ENCODE measurements around the gene ADCY1. TPM values are rescaled to one million over a fixed set of nuclear protein-coding genes. Genes with fewer than 3 reads are reported as not detected.

The ADCY1 gene
- total and polyA plus RNA-seq, 4 donors: 0.33 to 20.1 (median 4.1) TPM

- DNase-seq (ENCODE audit: low spot score): no peak
- WGBS: 79% methylated on average over 7 of the region's 7 CpGs
- TF ChIP-seq TAF1 (conservative IDR thresholded peaks at IDR 0.05) (no peak), JUND (IDR thresholded peaks at IDR 0.05) (no peak), RXRA (IDR thresholded peaks at IDR 0.05) (no peak), NR2F2 (IDR thresholded peaks at IDR 0.05) (no peak), FOXA2 (IDR thresholded peaks at IDR 0.05) (no peak), SP1 (IDR thresholded peaks at IDR 0.05) (no peak), YY1 (IDR thresholded peaks at IDR 0.05) (no peak), MAX (IDR thresholded peaks at IDR 0.05) (no peak), ZBTB33 (IDR thresholded peaks at IDR 0.05) (no peak)
- Histone ChIP-seq H3K9me3 (ENCODE audit: control insufficient read depth in 4 of 4, low read length in 3 of 4) (peaks cover 0 to 6% (median 0%) of the 10 kb centered on the region in 4 donors), H3K27me3 (ENCODE audit: control insufficient read depth in 4 of 4, insufficient read depth in 4 of 4, low read length in 3 of 4) (no peaks in the 10 kb centered on the region), H3K27ac (ENCODE audit: low read depth in 1 of 2, low read length in 2 of 2) (no peak overlapping the region), H3K4me1 (ENCODE audit: control insufficient read depth in 4 of 4, insufficient read depth in 4 of 4, low read length in 3 of 4) (no peaks in the 10 kb centered on the region), H3K36me3 (ENCODE audit: control insufficient read depth in 4 of 4, insufficient read depth in 3 of 4, low read depth in 1 of 4, low read length in 3 of 4) (no peaks in the 10 kb centered on the region), H3K9ac (ENCODE audit: low read depth in 1 of 2, low read length in 2 of 2) (no peak overlapping the region), H3K4me3 (ENCODE audit: low read depth in 1 of 3, low read length in 3 of 3) (no peak overlapping the region)
Measured at GRCh38 chr7:45606931-45607330, 32.8 kb downstream of the ADCY1 start.

DNA sequence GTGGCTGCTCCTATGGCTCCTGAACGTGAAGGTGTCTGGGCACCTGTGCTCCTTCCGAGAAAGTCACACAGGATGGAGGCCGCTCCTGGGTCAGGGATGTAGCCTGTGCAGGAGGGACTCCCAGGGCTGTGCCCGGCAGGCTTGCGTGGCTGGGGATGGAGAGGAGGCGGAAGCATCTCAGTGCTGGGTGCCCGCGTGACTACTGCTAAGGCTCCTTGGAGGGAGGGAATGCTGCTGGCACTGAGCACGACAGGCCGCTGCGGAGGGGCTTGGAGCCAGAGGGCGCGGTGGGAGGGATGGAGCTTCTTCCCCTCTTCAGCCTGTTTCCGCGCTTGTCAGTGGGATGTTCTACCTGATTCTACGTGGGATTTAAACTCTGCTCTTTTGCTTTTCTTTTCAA is 35.0 kb downstream of the ADCY1 start:
- no peaks in the 10 kb centered on the region for H3K36me3 ChIP-seq (ENCODE audit: control insufficient read depth in 4 of 4, insufficient read depth in 3 of 4, low read depth in 1 of 4, low read length in 3 of 4)
- H3K4me3 ChIP-seq (ENCODE audit: low read depth in 1 of 3, low read length in 3 of 3): no peak overlapping the region
- no peak overlapping the region for H3K9ac ChIP-seq (ENCODE audit: low read depth in 1 of 2, low read length in 2 of 2)
- no peak overlapping the region for H3K27ac ChIP-seq (ENCODE audit: low read depth in 1 of 2, low read length in 2 of 2)
- H3K9me3 ChIP-seq (ENCODE audit: control insufficient read depth in 4 of 4, low read length in 3 of 4): peaks cover 0 to 6% (median 0%) of the 10 kb centered on the region in 4 donors
- peak; percentile 19 for DNase-seq (ENCODE audit: low spot score)
- no peaks in the 10 kb centered on the region for H3K4me1 ChIP-seq (ENCODE audit: control insufficient read depth in 4 of 4, insufficient read depth in 4 of 4, low read length in 3 of 4)
- no peaks in the 10 kb centered on the region for H3K27me3 ChIP-seq (ENCODE audit: control insufficient read depth in 4 of 4, insufficient read depth in 4 of 4, low read length in 3 of 4)
- TF ChIP-seq FOXA1 (IDR thresholded peaks at IDR 0.05) (no peak), TAF1 (conservative IDR thresholded peaks at IDR 0.05) (no peak), RAD21 (IDR thresholded peaks at IDR 0.05) (no peak), YY1 (IDR thresholded peaks at IDR 0.05) (no peak), SP1 (IDR thresholded peaks at IDR 0.05) (no peak), RXRA (IDR thresholded peaks at IDR 0.05) (no peak), GABPA (IDR thresholded peaks at IDR 0.05 in 1 of 2, conservative IDR thresholded peaks at IDR 0.05 in 1 of 2) (no peak), FOXA2 (IDR thresholded peaks at IDR 0.05) (no peak), MAX (IDR thresholded peaks at IDR 0.05) (no peak), JUND (IDR thresholded peaks at IDR 0.05) (no peak), HNF4G (IDR thresholded peaks at IDR 0.05) (no peak), EGR1 (IDR thresholded peaks at IDR 0.05; ENCODE audit: low read depth in 2 of 2) (no peak), HNF4A (conservative IDR thresholded peaks at IDR 0.05) (no peak)
- TF ChIP-seq, protein P1, sequence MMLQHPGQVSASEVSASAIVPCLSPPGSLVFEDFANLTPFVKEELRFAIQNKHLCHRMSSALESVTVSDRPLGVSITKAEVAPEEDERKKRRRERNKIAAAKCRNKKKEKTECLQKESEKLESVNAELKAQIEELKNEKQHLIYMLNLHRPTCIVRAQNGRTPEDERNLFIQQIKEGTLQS (IDR thresholded peaks at IDR 0.05): no peak
- TF ChIP-seq, protein P2, sequence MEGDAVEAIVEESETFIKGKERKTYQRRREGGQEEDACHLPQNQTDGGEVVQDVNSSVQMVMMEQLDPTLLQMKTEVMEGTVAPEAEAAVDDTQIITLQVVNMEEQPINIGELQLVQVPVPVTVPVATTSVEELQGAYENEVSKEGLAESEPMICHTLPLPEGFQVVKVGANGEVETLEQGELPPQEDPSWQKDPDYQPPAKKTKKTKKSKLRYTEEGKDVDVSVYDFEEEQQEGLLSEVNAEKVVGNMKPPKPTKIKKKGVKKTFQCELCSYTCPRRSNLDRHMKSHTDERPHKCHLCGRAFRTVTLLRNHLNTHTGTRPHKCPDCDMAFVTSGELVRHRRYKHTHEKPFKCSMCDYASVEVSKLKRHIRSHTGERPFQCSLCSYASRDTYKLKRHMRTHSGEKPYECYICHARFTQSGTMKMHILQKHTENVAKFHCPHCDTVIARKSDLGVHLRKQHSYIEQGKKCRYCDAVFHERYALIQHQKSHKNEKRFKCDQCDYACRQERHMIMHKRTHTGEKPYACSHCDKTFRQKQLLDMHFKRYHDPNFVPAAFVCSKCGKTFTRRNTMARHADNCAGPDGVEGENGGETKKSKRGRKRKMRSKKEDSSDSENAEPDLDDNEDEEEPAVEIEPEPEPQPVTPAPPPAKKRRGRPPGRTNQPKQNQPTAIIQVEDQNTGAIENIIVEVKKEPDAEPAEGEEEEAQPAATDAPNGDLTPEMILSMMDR (IDR thresholded peaks at IDR 0.05; ENCODE audit: low read depth, low read length, missing input control): no peak
- WGBS: 95% methylated on average over 16 of the region's 16 CpGs

Data from liver (tissue), 9 donors.